OCI-M2 (cell line): ENCODE data around the gene AHRR.

Experiments
- DNase-seq: peaks from one replicate; lab custom pipeline; 2025; ENCODE audit not compliant: unreplicated experiment; lab: John Stamatoyannopoulos, UW

The AHRR gene

GRCh38 chr5:427415-428087, 106.0 kb downstream of the AHRR start:
- no peak for DNase-seq

DNA sequence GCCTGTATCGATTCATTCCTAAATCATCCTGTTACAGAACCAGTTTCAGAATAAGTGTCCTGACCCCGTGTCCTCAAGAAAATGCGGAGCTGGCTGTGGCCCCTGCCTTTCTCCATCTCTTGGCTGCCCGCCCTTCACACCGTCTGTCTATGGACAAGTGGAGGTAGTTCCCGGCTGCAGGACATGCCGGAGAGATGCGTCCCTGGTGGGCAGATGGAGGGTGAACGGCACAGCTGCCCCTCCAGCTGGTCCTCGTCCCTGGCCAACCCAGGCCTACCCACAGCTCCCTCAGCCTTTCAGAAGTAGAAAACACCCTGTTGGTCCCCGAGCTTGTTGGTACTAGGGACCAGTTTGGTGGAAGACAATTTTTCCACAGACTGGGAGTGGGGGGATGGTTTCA, 106.7 kb downstream of the AHRR start:
- no peak for DNase-seq

GRCh38 chr5:428754-429452, 107.4 kb downstream of the AHRR start:
- DNase-seq, result no peak

DNA sequence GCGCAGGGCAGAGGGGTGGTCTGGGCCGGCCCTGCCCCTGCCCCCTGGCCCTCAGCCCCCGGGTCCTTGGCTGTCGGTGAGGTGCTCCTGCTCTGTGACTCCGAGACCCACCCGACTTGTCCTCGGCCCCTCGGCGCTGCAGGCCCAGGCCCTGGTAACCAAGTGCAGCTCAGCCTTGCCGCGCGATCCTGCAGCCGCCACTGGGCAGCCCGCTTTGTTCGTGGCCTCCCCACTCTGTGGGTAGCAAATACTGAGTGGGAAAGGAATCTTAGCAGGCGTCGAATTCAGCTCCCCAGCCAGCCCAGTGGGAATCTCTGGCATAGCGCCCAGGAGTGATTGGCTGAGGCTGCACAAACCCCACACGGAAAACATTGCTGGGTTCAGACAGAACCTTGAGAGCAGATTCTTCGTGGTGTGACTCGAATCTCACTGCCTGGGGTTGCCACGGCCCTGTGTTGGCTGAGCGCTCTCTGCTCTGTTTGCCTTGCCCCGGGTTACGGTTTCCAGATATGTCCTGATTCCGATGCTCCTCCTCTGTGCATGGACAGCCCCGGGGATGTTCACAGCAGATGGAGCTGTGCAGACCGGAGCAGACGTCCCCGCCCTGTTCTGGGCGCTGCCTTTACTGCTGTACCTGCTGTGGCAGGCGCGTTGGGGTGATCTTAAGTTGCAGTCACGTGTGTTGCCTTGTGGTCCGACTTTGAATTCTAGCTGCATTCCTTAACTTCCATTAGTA, 108.1 kb downstream of the AHRR start:
- DNase-seq, result no peak

DNA sequence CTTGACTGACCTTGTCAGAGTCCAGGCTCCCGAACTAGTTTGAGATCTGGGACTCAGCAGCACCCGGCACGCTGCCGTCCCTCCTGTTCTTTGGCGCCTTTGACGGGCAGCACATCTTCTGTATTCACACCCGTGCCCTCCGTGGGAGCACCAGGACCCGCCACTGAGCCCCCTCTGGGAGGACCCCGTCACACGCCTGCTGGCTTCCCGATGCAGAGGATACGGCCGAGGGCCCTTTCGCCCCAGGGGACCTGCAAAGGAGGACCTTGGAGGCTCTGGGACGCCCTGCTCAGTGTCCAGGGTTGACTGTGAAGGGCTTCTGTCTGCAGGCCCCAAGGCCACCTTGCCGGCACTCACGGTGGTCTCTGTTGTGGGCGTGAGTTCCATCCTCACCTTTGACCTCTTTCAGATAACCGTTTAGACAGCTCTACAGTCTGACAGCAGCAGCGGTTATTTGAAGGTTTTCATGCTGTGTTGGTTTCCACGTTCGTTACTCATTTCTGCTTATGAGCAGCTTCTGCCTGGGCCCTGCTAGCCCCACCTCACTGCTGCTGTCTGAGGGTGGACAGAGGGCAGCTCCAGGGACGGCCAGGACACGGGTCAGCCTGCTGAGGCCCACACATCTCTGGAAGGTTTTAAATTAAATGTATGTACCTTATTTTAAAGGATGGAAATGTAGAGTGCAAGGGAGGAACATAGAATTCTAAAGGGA, 108.9 kb downstream of the AHRR start:
- no peak for DNase-seq

DNA sequence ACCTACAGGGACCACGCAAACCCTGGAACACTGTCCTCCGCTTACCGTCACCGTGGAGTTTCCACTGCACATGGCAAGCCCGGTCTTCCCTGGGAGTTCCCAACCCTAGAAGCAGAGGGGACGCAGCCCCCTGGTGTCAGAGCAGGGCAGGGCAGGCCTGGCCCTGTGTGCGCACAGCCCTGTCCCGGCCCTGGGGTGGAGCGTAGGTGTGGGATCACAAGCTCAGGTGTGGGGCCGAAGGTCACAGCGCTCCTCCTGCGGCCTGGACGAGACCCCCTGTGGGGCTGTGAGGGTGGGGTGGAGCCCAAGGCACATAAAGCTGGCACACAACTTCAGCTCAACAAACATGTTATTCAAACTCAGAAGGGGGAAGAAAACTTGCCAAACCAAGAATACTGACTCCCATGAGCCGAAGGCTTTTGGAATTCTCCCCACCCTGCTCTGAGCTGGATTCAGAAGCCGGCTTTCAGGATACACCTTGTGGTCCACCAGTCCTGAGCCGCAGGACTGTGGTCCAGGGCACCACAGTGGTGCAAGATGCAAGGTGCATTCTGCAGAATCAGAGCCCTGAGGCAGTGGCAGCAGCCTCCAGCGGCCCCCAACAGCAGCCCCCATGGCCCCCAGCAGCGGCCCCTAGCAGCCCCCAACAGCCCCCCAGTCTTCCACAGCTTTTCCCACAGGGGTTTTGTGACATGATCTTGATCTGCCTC, 109.6 kb downstream of the AHRR start:
- DNase-seq, result no peak

DNA sequence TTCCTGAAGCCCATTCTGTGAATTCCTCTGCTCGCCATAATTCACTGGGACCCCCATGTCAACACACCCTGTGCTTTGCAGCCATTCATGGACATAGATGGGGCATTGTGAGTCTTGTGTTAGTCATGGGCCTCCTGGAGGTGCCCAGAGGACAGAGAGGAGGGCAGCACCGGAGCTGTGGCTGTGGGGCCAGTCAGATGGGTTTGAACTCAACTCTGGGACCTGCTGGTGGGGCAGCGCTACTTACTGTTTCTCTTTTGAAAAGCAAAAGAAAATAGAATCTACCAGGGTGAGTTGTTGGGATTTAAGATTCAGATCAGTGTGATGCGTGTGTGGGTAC, 110.2 kb downstream of the AHRR start:
- DNase-seq, result no peak

- DNase-seq, result no peak
Measured at GRCh38 chr5:432201-432927, 110.8 kb downstream of the AHRR start.

- DNase-seq, result no peak
Measured at GRCh38 chr5:432928-433791, 111.6 kb downstream of the AHRR start.

GRCh38 chr5:433836-434235, 112.3 kb downstream of the AHRR start:
- no peak for DNase-seq

GRCh38 chr5:434443-435146, 113.1 kb downstream of the AHRR start:
- DNase-seq, result no peak

GRCh38 chr5:435156-435790, 113.8 kb downstream of the AHRR start:
- DNase-seq, result no peak

- no peak for DNase-seq
Measured at GRCh38 chr5:435961-436640, 114.6 kb downstream of the AHRR start.

DNA sequence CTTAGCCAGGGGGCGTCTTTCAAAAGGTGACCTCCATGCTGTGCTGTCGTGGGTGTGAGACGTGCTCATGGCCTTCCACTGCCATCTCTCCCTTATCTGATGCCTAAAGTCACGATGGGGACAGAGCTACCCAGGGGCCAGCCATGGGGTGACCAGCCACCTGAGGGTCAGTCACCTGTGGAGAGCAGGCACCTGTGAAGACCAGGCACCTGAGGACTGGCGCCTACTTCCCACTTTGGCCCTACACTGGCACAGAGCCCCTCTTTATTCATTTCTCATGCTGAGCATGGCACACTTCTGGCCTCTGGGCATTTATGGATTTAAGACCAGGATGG, 115.1 kb downstream of the AHRR start:
- DNase-seq, result no peak

DNA sequence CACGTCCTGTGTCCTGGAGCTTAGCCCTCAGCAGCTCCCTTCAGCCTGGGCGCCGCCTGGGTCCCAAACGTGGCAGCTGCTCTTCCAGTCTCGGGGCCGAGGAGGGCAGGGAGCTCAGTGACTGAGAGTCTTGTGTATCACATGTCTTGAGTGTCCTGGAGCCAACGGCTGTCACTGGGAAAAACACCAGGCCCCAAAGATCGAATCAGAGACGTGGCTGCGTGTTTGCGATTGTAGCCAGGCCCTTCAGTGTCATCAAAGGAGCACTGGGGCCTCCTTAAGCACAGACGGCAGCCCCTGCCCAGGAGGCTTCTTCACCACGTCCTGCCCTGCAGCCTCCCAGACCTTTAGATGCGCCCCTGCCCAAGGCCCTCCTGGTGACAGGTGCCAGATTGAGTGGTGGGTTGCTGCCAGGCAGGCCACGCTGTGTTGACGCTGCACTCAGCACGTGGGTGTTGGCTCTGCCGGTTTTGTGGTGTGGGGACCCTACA, 115.8 kb downstream of the AHRR start:
- no peak for DNase-seq

GRCh38 chr5:438481-438981, 117.0 kb downstream of the AHRR start:
- DNase-seq, result no peak

DNA sequence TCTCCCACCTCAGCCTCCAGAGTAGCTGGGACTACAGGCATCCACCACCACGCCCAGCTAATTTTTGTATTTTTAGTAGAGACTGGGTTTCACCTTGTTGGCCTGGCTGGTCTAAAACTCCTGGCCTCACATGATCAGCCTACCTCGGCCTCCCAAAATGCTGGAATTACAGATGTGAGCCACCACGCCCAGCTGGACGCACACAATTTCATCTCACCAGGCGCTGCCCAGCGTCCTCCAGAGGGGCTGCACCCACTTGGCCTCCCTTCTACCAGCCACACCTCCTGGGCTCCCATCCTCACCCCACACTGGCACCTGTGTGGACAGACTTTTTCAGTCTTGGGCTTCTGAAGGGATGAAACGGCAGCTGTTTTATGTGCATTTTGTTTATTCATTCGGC, 117.7 kb downstream of the AHRR start:
- DNase-seq, result no peak

DNA sequence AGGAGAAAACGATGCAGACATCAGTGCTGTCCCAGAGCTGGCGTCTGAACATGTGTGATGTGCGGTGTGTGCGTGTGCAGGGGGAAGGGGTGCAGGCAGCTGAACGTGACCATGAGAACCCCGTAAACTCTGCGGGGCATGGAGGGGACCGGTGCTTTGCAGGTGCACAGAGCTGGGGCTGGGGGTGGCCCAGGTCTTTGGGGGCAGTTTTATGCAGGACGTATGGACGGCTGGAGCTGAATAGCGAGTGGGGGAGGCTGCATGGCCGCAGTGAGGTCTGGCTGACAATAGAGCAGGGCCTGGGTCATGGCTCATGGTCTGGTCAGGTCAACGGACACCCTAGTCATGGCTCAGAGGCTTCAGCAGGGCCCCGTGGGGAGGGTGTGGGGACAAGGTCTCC, 118.1 kb downstream of the AHRR start:
- DNase-seq, result no peak
